HG03108 (cell line): Measurements from ENCODE around the gene TTL.
"Not testable (repeated sequence)": the region's sequence is repeated elsewhere in the genome, so short reads cannot be mapped to it uniquely, and the experiment has no call there.

ENCODE experiments used
- ATAC-seq: cut with Tn5 transposase; IDR thresholded peaks from one replicate; pipeline ENCODE4 v1.9.1; 2021; ENCODE audit warnings: moderate library complexity; ENCODE audit not compliant: unreplicated experiment

TTL gene

DNA sequence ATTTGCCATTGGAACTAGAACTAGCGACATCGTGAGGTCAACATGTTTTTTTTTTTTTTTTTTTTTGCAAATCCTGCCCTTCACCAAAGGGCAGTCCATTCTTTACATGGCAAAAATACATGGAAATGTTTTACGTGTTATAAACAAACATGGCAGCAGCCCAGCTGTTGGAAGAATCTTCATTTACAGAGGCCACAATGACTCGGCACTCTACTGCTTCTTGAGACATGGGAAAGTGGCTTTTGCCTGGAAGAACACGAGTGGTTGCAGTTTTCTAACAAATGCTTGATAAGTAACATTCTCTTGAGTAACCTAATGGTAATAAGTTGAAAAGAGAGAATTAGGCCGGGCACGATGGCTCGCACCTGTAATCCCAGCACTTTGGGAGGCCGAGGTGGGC lies 37.5 kb downstream of the TTL start:
- ATAC-seq = no peak

DNA sequence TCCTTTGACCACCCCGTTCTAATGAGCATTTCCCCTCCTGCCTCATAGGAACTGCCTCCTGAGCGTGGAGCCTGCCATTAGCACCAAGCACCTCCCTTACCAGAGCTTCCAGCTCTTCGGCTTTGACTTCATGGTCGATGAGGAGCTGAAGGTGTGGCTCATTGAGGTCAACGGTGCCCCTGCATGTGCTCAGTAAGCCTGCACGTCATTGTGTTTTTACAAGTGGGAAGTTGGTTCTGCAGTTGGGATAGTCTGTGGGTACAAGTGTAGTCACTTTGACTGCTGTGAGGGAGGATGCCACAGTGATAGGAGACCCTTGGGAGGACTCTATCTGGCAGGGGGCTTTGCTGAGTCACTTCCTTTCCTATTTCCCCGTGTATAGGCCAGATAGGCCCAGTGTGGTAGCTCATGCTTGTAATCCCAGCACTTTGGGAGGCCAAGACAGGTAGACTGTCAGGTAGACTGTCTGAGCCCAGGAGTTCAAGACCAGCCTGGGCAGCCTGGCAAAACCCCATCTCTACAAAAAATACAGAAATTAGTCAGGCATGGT lies 38.4 kb downstream of the TTL start:
- ATAC-seq = no peak

DNA sequence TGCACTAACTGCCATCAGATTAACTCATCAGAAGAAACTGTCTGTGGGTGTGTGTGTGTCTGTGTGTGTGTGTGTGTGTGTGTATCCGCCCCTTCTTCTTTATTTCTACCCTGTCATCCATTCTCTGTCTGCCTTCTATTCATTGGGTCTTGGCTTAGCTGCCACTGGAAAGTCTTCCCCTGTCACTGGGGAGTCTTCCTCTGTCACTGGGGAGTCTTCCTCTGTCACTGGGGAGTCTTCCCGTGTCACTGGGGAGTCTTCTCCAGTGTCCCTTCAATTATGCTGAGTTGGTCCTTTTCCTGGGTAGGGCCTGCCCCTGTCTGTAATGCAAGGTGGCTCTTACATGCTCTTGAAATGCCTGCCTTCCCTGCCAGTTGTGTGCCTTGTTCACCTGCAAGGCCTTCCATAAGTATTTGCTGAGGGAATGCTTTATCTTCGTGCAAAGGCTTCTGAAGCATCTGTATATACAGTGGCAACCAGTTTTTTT lies 41.4 kb downstream of the TTL start:
- no peak for ATAC-seq

DNA sequence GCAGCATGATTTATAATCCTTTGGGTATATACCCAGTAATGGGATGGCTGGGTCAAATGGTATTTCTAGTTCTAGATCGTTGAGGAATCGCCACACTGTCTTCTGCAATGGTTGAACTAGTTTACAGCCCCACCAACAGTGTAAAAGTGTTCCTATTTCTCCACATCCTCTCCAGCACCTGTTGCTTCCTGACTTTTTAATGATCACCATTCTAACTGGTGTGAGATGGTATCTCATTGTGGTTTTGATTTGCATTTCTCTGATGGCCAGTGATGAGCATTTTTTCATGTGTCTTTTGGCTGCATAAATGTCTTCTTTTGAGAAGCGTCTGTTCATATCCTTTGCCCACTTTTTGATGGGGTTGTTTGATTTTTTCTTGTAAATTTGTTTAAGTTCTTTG lies 42.3 kb downstream of the TTL start:
- ATAC-seq = not testable (repeated sequence)

DNA sequence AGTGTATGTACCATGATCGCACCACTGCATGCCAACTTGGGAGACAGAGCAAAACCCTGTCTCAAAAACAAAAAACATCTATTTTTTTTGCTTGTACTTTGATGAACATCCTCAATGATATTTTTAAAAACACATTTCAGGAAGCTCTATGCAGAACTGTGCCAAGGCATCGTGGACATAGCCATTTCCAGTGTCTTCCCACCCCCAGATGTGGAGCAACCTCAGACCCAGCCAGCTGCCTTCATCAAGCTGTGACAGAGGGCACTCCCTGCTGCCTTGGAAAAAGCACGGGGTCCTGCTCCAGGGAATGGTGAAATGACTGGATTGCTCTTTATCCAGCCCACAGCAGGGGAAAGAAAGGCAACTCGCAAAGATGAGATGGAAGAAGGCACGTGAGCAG lies 46.6 kb downstream of the TTL start:
- no peak for ATAC-seq

GRCh38 chr2:112529757-112530156 lies 47.8 kb downstream of the TTL start:
- ATAC-seq = no peak

DNA sequence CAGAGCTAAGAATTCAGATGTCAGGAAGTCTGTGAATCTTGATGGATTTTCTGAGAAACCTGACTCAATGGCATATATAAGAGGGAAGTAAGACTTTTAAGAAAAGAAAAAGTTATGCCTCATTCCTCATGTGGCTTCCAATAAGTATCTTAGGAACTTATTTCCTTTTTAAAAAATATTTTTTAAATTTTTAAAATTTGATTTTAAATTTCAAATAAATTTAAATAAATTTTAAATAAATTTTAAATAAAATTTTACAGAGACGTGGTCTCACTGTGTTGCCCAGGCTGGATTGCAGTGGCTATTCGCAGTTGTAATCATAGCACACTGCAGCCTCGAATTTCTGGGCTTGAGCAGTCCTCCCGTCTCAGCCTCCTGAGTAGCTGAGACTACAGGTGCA lies 48.8 kb downstream of the TTL start:
- ATAC-seq = no peak

- ATAC-seq = no peak
Observed at GRCh38 chr2:112534826-112535225, 52.9 kb downstream of the TTL start.

DNA sequence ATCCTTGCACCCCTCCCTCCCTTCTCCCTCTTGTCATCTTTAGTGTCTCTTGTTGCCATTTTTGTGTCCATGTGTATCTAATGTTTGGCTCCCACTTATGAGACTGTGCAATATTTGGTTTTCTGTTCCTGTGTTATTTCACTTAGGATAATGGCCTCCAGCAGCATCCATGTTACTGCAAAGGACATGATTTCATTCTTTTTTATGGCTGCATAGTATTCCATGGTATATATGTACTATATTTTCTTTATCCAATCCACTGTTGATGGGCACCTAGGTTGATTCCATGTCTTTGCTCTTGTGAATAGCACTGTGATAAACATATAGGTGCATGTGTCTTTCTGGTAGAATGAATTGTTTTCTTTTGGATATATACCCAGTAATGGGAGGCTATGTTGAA lies 54.7 kb downstream of the TTL start:
- not testable (repeated sequence) for ATAC-seq

- ATAC-seq = no peak
Observed at GRCh38 chr2:112539306-112539705, 57.4 kb downstream of the TTL start.

DNA sequence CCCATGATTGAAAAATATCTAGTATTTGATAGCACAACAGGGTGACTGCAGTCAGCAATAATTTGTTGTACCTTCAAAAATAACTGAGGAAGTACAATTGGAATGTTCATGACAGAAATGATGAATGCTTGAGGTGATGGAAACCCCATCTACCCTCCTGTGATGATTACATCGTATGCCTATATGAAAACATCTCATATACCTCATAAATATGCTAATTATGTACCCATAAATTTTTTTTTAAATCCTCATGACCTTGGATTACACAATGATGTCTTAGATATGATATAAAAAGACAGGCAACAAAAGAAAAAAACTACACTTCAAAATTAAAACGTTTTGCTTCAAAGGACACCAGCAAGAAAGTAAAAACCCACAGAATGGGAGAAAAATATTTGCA lies 59.0 kb downstream of the TTL start:
- no peak for ATAC-seq

GRCh38 chr2:112541315-112542122 lies 59.6 kb downstream of the TTL start:
- peak; percentile 46 for ATAC-seq

- ATAC-seq = peak; percentile 81
Observed at GRCh38 chr2:112542123-112542983, 60.4 kb downstream of the TTL start, which contains the start of gene POLR1B. Gene POLR1B, plus strand, starts transcription at chr2:112542465. Its CDS starts 30 bp downstream, at chr2:112542495.

GRCh38 chr2:112542984-112543661 lies 61.2 kb downstream of the TTL start:
- no peak for ATAC-seq

DNA sequence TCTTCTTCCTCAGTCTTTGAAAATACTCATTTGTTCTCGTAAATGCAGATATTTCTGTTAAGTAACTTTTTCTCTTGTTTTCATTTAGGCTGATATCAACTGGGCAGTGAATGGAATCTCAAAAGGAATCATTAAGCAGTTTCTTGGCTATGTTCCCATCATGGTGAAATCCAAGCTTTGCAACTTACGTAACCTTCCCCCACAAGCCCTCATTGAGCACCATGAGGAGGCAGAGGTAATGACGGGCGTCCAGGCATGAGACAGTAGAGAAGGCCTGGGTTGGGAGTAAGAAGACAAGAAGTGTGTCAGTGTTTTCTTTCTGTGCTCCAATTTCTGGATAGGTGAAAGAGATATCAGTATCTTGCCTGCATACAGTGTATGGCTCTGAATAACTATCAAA lies 65.4 kb downstream of the TTL start:
- no peak for ATAC-seq

- no peak for ATAC-seq
Observed at GRCh38 chr2:112548980-112549379, 67.0 kb downstream of the TTL start.

DNA sequence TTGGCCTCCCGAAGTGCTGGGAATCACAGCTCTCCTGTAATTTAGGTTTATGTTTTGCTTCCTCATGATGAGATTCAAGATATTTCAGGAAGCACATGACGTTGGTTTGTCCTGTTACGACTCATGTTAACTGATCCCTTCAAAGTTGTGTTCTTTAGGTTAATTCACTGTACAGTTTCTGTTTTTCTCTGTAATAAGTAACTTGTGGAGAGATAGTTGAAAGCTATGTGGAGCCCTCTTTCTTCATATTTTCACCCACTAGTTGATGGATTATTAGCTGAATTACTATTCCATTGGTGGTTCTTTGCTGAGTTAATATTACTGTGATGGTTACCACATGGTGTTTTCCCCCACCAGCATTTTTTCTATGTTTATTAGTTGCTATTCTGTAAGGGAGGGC lies 84.1 kb downstream of the TTL start:
- peak; percentile 75 for ATAC-seq

DNA sequence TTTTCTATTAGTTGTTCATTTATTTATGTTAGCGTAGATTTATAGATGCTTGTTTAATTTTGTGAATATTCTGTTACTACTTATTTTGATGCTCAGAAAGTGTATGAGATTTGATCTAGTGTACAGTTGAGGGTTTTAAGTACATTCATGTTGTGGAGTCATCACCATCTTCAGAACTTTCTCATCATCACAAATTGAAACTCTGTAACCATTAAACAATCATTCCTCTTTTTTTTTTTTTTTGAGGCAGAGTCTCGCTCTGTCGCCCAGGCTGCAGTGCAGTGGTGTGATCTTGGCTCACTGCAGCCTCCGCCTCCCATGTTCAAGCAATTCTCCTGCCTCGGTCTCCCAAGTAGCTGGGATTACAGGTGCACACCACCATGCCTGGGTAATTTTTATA lies 84.6 kb downstream of the TTL start:
- peak; percentile 24 for ATAC-seq

GRCh38 chr2:112572005-112572404 lies 90.0 kb downstream of the TTL start:
- ATAC-seq = no peak

DNA sequence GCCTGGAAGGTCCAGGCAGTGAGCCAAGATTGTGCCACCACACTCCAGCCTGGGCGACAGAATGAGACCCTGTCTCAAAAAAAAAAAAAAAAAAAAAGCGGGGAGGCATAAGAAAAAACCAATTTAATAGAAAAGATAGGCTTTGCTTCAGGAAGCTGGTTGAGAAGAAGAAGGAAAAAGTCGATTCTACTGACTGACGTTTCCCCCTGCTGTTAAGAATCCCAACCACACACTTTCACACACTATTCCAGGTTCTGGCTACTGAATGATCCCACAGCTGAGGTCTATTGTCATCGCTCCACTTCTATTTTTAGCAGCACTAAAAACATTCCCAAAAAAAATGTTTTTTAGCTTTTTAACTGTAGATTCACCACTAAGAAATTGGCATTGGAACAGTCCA lies 95.8 kb downstream of the TTL start:
- no peak for ATAC-seq

GRCh38 chr2:112579241-112579640 lies 97.3 kb downstream of the TTL start:
- no peak for ATAC-seq
